K562 (cell line): Measurements from ENCODE around the gene PNPO. TPM values are rescaled to one million over a fixed set of nuclear protein-coding genes. Genes with fewer than 3 reads are reported as not detected.

ENCODE experiments used
- ATAC-seq: fragments of 200-7000 bp; cut with Tn5 transposase; 3 replicates; pipeline ENCODE4 v1.9.1; 2020; ENCODE audit warnings: moderate library complexity
- BruUV-seq: library from RNA; stranded (reverse); fragments of 400-500 nt; replicated peaks from 2 replicates; lab custom pipeline; 2021; lab: Mats Ljungman, UMichigan
- CTCF ChIA-PET: fragments of 300-600 bp; formaldehyde crosslinking; extraction: SDS; loops from one replicate; lab custom pipeline; 2021; ENCODE audit warnings: low intra/inter-chr PET ratio; lab: Yijun Ruan, JAX
- POLR2A ChIA-PET: fragments of 300-600, 350-650 bp; sonication (Branson Sonifier 250); formaldehyde crosslinking; extraction: SDS; loops from one replicate; lab custom pipeline; 2021; ENCODE audit warnings: antibody characterized with exemption, inconsistent platforms; lab: Yijun Ruan, JAX
- DNase-seq, 4 experiments: peaks; one replicate each; pipeline versions ENCODE4 v3.0.0 to v3.0.0-alpha.2; 2011 to 2018; ENCODE audit warnings: low spot score in 3 of 4, mixed read lengths in 3 of 4; ENCODE audit errors: extremely low read depth in 1 of 4
- FAIRE-seq: peaks from 2 replicates; lab custom pipeline; 2011; peaks lifted over from hg19 to GRCh38; lab: Jason Lieb, UNC
- H2AFZ ChIP-seq: 2 replicates; pipeline ENCODE4 v1.6.0; 2011; ENCODE audit warnings: low read depth, low read length, control low read depth, inconsistent platforms
- H3K27ac ChIP-seq: fragments of 200-600 bp; 3 replicates; pipeline ENCODE4 v1.8.0; 2011; ENCODE audit warnings: low read depth, mild to moderate bottlenecking, control low read depth, inconsistent platforms, low read length, moderate library complexity, mixed read lengths; ENCODE audit errors: extremely low read depth
- H3K27me3 ChIP-seq, 2 experiments: fragments of 300-600 bp in 1 of 2; 2 replicates in 1 of 2; 3 replicates in 1 of 2; pipeline versions ENCODE4 v1.6.0 to v1.8.0; 2011; ENCODE audit warnings: inconsistent platforms in 2 of 2, low read length in 2 of 2, mild to moderate bottlenecking in 1 of 2, mixed read lengths in 1 of 2, moderate library complexity in 1 of 2; ENCODE audit not compliant: control insufficient read depth in 2 of 2, insufficient read depth in 2 of 2
- H3K36me3 ChIP-seq: fragments of 300-600 bp; 3 replicates; pipeline ENCODE4 v1.8.0; 2011; ENCODE audit warnings: mild to moderate bottlenecking, low read length, inconsistent platforms; ENCODE audit not compliant: control insufficient read depth, insufficient read depth
- H3K4me1 ChIP-seq, 2 experiments: fragments of 200-600 bp in 1 of 2; replicated peaks in 1 of 2; 2 replicates in 1 of 2; 3 replicates in 1 of 2; pipeline versions ENCODE4 v1.5.1 to v1.8.0; 2011; ENCODE audit warnings: inconsistent platforms in 2 of 2, low read length in 2 of 2, mild to moderate bottlenecking in 1 of 2, mixed read lengths in 1 of 2, moderate library complexity in 1 of 2; ENCODE audit not compliant: control insufficient read depth in 2 of 2, insufficient read depth in 2 of 2
- H3K4me2 ChIP-seq: 2 replicates; pipeline ENCODE4 v1.6.1; 2011; ENCODE audit warnings: low read length, control low read depth, inconsistent platforms, mixed read lengths; ENCODE audit not compliant: insufficient read depth
- H3K4me3 ChIP-seq: fragments of 200-600 bp; sonication (generic), shearing (Covaris generic); 2 replicates; pipeline ENCODE4 v1.5.1; 2016; ENCODE audit warnings: control low read depth, inconsistent platforms
- H3K79me2 ChIP-seq: fragments of 200-600 bp; 3 replicates; pipeline ENCODE4 v1.8.0; 2011; ENCODE audit warnings: low read length, inconsistent platforms; ENCODE audit not compliant: control insufficient read depth, insufficient read depth
- H3K9ac ChIP-seq, 2 experiments: 2 replicates each; pipeline versions ENCODE4 v1.6.0 to v1.6.1; 2011; ENCODE audit warnings: low read depth in 2 of 2, low read length in 2 of 2, control low read depth in 1 of 2, inconsistent platforms in 1 of 2, mild to moderate bottlenecking in 1 of 2, mixed read lengths in 1 of 2; ENCODE audit not compliant: insufficient read depth in 1 of 2
- H3K9me1 ChIP-seq: one replicate; pipeline ENCODE4 v1.6.0; 2011; ENCODE audit warnings: inconsistent platforms, mild to moderate bottlenecking, low read length, moderate library complexity; ENCODE audit not compliant: control insufficient read depth, insufficient read depth
- H3K9me3 ChIP-seq: replicated peaks from 2 replicates; pipeline ENCODE4 v1.5.1; 2011; ENCODE audit warnings: low read depth, low read length, inconsistent platforms; ENCODE audit not compliant: control insufficient read depth, insufficient read depth
- H4K20me1 ChIP-seq: replicated peaks from 2 replicates; pipeline ENCODE4 v1.6.1; 2011; ENCODE audit warnings: low read length, inconsistent platforms, mixed read lengths; ENCODE audit not compliant: control insufficient read depth, insufficient read depth
- ARID3B ChIP-seq: fragments of 250-450 bp; sonication (Bioruptor Pico); IDR thresholded peaks from 2 replicates; pipeline ENCODE4 v1.4.0; 2020; ENCODE audit warnings: borderline replicate concordance
- GTF2B ChIP-seq: IDR thresholded peaks from 2 replicates; pipeline ENCODE4 v1.6.1; 2011; ENCODE audit not compliant: insufficient read length; ENCODE audit errors: extremely low read depth
- JUND ChIP-seq, 2 experiments: IDR thresholded peaks; 2 replicates in 1 of 2; 3 replicates in 1 of 2; pipeline ENCODE4 v1.6.1; 2011; ENCODE audit warnings: borderline replicate concordance in 2 of 2, low read depth in 2 of 2, low read length in 2 of 2, improper control_type of control experiment in 1 of 2, missing biosample characterization in 1 of 2, missing genetic modification characterization in 1 of 2, missing genetic modification reagents in 1 of 2
- POU5F1 ChIP-seq: fragments of 150-350 bp; IDR thresholded peaks from 2 replicates; pipeline ENCODE4 v1.6.1; 2014; ENCODE audit warnings: borderline replicate concordance, low read length, low read depth, mild to moderate bottlenecking; ENCODE audit not compliant: partially characterized antibody
- SNRNP70 ChIP-seq: fragments of 200-400 bp; formaldehyde crosslinking; optimal IDR thresholded peaks from 2 replicates; pipeline ENCODE3; 2017; ENCODE audit warnings: low read depth, low read length
- ZEB2 ChIP-seq: fragments of 450-650 bp; IDR thresholded peaks from 2 replicates; pipeline ENCODE4 v1.6.1; 2016
- ZNF165 ChIP-seq: fragments of 250-450 bp; sonication (Bioruptor Pico); IDR thresholded peaks from 2 replicates; pipeline ENCODE4 v1.4.0; 2020; ENCODE audit warnings: borderline replicate concordance
- ZNF263 ChIP-seq: sonication (generic); formaldehyde crosslinking; IDR thresholded peaks from 2 replicates; pipeline ENCODE4 v1.8.0; 2022; ENCODE audit warnings: mild to moderate bottlenecking, missing genetic modification reagents, borderline replicate concordance
- ZNF584 ChIP-seq: fragments of 200-800 bp; sonication (Bioruptor generic); IDR thresholded peaks from 2 replicates; pipeline ENCODE4 v1.6.1; 2016; ENCODE audit warnings: low read depth, mild to moderate bottlenecking, missing genetic modification characterization, missing compliant biosample characterization
- WGBS: fragments of 100-300 bp; shearing (Covaris generic); methylation state at CpG from one replicate; pipeline ENCODE4 v1.1.6; 2016; ENCODE audit warnings: low coverage, mixed read lengths; ENCODE audit not compliant: insufficient coverage; ENCODE audit errors: missing lambda C conversion rate; 5-methylcytosine and 5-hydroxymethylcytosine counted together
- in situ Hi-C: fragments of 300-500 bp; cut with MboI; formaldehyde crosslinking; loops from 4 replicates; pipeline ENCODE4 v1.15.0; 2018; ENCODE audit warnings: inconsistent platforms, mixed read lengths
- intact Hi-C: fragments of 100-400 bp; cut with micrococcal nuclease; formaldehyde crosslinking; loops from 2 replicates; pipeline ENCODE4 v1.14.2; 2022
- polyA plus RNA-seq, 8 experiments: library from polyadenylated mRNA; depleted of rRNA in 4 of 8; stranded (reverse) in 5 of 8; unstranded in 3 of 8; fragments of >200 nt; fragmentation: Nextera tagmentation in 2 of 8; fragmentation: Illumina TruSeq in 1 of 8; extraction: Ambion mirVana in 2 of 8; extraction: Trizol in 1 of 8; gene quantifications; 2 replicates each; pipeline versions ENCODE4 v1.2.1 to v1.2.3, GENCODE V29; 2011 to 2014; ENCODE audit warnings: inconsistent platforms in 1 of 8, missing spikeins in 1 of 8
- total RNA-seq, 7 experiments: library from RNA; depleted of rRNA in 6 of 7; stranded (reverse); fragments of >200 nt in 6 of 7; fragmentation: Illumina TruSeq in 2 of 7; extraction: Trizol in 2 of 7; gene quantifications; 2 replicates each; pipeline versions ENCODE4 v1.2.1 to v1.2.3, GENCODE V29; 2011 to 2021; ENCODE audit warnings: low replicate concordance in 1 of 7
- TF ChIP-seq, protein P1 (sequence below): fragments of 250-450 bp; sonication (Bioruptor Pico); IDR thresholded peaks from 2 replicates; pipeline ENCODE4 v1.8.0; 2021; ENCODE audit warnings: moderate library complexity, mild to moderate bottlenecking, inconsistent platforms
- TF ChIP-seq, protein P2 (sequence below), 3 experiments: fragments of 200-800 bp in 1 of 3; sonication (Bioruptor generic) in 1 of 3; sonication (generic) in 1 of 3; formaldehyde crosslinking in 1 of 3; IDR thresholded peaks; 2 replicates each; pipeline versions ENCODE4 v1.6.1 to v1.8.0; 2016 to 2022; ENCODE audit warnings: mild to moderate bottlenecking in 2 of 3, missing compliant biosample characterization in 2 of 3, missing genetic modification characterization in 2 of 3, missing genetic modification reagents in 1 of 3

The PNPO gene
- total and polyA plus RNA-seq, 9 of the 15 experiments (the other 6 are each of a cell fraction or from before 2014, with no cell fraction given): 16.6 to 39.0 (median 27.4) TPM

DNA sequence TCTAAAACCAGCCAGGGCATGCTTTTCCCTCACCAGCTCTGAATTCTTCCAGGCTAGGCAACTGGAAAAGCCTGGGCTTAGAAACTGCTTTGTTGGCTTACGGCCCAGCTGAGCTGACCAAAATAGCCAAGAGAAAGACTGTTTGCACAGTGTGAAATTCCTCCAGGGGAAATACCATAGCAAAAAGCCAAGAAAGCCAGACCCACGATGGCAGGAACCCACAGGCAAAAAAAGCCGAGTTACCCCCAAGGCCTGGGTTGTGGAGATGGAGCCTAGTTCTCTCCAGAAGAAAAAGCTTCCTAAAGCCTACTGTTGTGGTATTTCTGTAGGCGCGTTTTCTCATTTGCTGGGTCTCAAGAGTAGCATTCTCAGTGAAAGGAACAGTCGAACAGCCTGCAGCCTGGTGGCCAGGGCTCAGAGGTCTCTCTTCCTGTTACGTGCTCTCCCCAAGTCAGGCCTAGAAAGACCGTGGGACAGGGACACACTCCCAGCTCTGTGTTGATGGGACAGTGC lies 36.1 kb upstream of the PNPO start:
- no peak for TF ChIP-seq JUND (IDR thresholded peaks at IDR 0.05; ENCODE audit: borderline replicate concordance, low read depth, low read length)
- no peak for TF ChIP-seq JUND (tag; IDR thresholded peaks at IDR 0.05; ENCODE audit: borderline replicate concordance, low read depth, low read length)
- no peak for TF ChIP-seq ZEB2
- TF ChIP-seq ZNF263 (CRISPR knock-in tag): no peak
- TF ChIP-seq, protein P1, sequence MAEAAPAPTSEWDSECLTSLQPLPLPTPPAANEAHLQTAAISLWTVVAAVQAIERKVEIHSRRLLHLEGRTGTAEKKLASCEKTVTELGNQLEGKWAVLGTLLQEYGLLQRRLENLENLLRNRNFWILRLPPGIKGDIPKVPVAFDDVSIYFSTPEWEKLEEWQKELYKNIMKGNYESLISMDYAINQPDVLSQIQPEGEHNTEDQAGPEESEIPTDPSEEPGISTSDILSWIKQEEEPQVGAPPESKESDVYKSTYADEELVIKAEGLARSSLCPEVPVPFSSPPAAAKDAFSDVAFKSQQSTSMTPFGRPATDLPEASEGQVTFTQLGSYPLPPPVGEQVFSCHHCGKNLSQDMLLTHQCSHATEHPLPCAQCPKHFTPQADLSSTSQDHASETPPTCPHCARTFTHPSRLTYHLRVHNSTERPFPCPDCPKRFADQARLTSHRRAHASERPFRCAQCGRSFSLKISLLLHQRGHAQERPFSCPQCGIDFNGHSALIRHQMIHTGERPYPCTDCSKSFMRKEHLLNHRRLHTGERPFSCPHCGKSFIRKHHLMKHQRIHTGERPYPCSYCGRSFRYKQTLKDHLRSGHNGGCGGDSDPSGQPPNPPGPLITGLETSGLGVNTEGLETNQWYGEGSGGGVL (CRISPR knock-in tag): no peak
- TF ChIP-seq, protein P2, sequence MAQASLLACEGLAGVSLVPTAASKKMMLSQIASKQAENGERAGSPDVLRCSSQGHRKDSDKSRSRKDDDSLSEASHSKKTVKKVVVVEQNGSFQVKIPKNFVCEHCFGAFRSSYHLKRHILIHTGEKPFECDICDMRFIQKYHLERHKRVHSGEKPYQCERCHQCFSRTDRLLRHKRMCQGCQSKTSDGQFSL (CRISPR knock-in tag; IDR thresholded peaks at IDR 0.05): no peak
- TF ChIP-seq, protein P2 (tag; IDR thresholded peaks at IDR 0.05): no peak
- TF ChIP-seq ZNF165 (CRISPR knock-in tag): no peak
- TF ChIP-seq SNRNP70: no peak
- no peak for TF ChIP-seq ARID3B (CRISPR knock-in tag)
- no peak for TF ChIP-seq ZNF584 (CRISPR knock-in tag)
- TF ChIP-seq POU5F1: no peak
- TF ChIP-seq GTF2B: no peak
- Histone ChIP-seq H3K4me3 (no peak overlapping the region), H3K9me1 (no peaks in the 10 kb centered on the region), H4K20me1 (peaks cover 5% of the 10 kb centered on the region), H3K36me3 (peaks cover 6% of the 10 kb centered on the region; the same call in 1 of the 3 replicates), H3K9me3 (no peaks in the 10 kb centered on the region), H3K4me1 (peaks cover 13 to 18% of the 10 kb centered on the region in 2 experiments), H2AFZ (no peak overlapping the region), H3K27ac (no peak overlapping the region), H3K27me3 (no peaks in the 10 kb centered on the region), H3K9ac (peak overlapping the region in 1 of 2 experiments; percentile 54; a peak in 1 of 4 replicates), H3K4me2 (no peak overlapping the region), H3K79me2 (peaks cover 6% of the 10 kb centered on the region; the same call in 2 of the 3 replicates)
- POLR2A ChIA-PET: interaction anchor here (0.6 to 1.7 kb wide), 7 partner anchors 9 to 134 kb away, joined by 3 to 7 read pairs (median 4); partner anchors contain the start of gene SP2
- ATAC-seq: no peak
- FAIRE-seq: no peak
- BruUV-seq: no TSS peak
- CTCF ChIA-PET: no interaction called here
- 90% methylated on average over 8 of the region's 8 CpGs for WGBS
- no peak for DNase-seq
- in situ Hi-C loops (no loop called here), intact Hi-C loops (no loop called here)
